Smooth muscle cell (in vitro differentiated cells): ENCODE results near the gene CCDC80. TPM values are rescaled to one million over a fixed set of nuclear protein-coding genes. Genes with fewer than 3 reads are reported as not detected.

Experiments
- polyA plus RNA-seq: library from polyadenylated mRNA; unstranded; fragments of >200 nt; fragmentation: Nextera tagmentation; extraction: Ambion mirVana; gene quantifications from 2 replicates; pipeline ENCODE4 v1.2.1, GENCODE V29; 2016
- total RNA-seq: library from RNA; depleted of rRNA; stranded (reverse); fragments of >200 nt; gene quantifications from 2 replicates; pipeline ENCODE4 v1.2.3, GENCODE V29; 2014

The CCDC80 gene
- total and polyA plus RNA-seq, 2 experiments from 2014 or later, result 67.9 to 159 TPM

Other genes with a start within 250 kb of the CCDC80 start
- 0.13 TPM in 1 of 2 replicates, not detected in the other for gene BTLA, start 141.7 kb downstream of the CCDC80 start, total RNA-seq
- not detected in 2 replicates for gene BTLA, start 141.7 kb downstream of the CCDC80 start, polyA plus RNA-seq
- gene ATG3, start 79.2 kb downstream of the CCDC80 start, total RNA-seq, result 32.5 and 35.7 TPM in 2 replicates
- gene ATG3, start 79.2 kb downstream of the CCDC80 start, polyA plus RNA-seq, result 49.1 and 57.8 TPM in 2 replicates
- 28.0 and 29.1 TPM in 2 replicates for gene SLC35A5, start 79.1 kb downstream of the CCDC80 start, total RNA-seq
- gene SLC35A5, start 79.1 kb downstream of the CCDC80 start, polyA plus RNA-seq, result 18.1 and 18.8 TPM in 2 replicates
- gene CD200R1L, start 205.7 kb upstream of the CCDC80 start, total RNA-seq, result not detected in 2 replicates
- gene CD200R1L, start 205.7 kb upstream of the CCDC80 start, polyA plus RNA-seq, result not detected in 2 replicates